ENCODE data around the gene PLCD3.

Gene PLCD3

DNA sequence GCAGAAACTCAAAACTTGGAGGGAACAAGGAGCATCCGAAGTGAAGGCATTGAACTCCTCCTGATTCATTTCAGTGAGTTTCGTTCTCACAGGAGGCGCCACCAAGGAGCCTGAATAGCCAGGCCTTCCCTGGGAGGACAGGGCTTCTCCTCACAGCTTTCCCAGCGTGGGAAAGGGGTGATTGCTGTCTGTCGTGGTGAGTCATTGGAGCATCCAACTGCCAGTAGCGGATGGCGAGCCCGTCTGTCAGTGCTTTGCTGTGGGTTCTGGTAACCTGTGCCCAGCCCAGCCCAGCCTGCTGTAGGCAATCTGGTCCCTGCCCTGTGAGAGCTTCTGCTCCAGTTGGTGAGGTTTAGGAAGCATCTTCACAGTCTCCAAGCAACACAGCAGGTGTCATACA lies 28.3 kb downstream of the PLCD3 start:
- Histone ChIP-seq H3K4me2 (ENCODE audit: low read depth, low read length, poor library complexity, severe bottlenecking) (no peak overlapping the region), H3K9me2 (replicated peaks; ENCODE audit: insufficient read depth, low read length) (no peaks in the 10 kb centered on the region), H3F3A (ENCODE audit: insufficient read depth) (no peaks in the 10 kb centered on the region), H3K27me3 (ENCODE audit: low read length) (no peaks in the 10 kb centered on the region), H3K27ac (ENCODE audit: low read depth, low read length) (no peak overlapping the region), H3K36me3 (ENCODE audit: low read length) (peaks cover 4% of the 10 kb centered on the region; the same call in 1 of the 2 replicates), H3K9me3 (ENCODE audit: insufficient read depth, low read length) (no peaks in the 10 kb centered on the region), H3K9ac (ENCODE audit: low read length) (no peak overlapping the region), H4K20me1 (ENCODE audit: low read depth, low read length) (no peaks in the 10 kb centered on the region), H3K4me3 (ENCODE audit: insufficient read depth, low read length, poor library complexity, severe bottlenecking) (no peak overlapping the region), H2AFZ (ENCODE audit: low read depth, low read length, severe bottlenecking) (no peak overlapping the region), H3K79me2 (ENCODE audit: insufficient read depth, low read length) (no peaks in the 10 kb centered on the region)
- TF ChIP-seq EZH2phosphoT487 (conservative IDR thresholded peaks at IDR 0.05; ENCODE audit: low read length) = no peak
- TF ChIP-seq, protein P1, sequence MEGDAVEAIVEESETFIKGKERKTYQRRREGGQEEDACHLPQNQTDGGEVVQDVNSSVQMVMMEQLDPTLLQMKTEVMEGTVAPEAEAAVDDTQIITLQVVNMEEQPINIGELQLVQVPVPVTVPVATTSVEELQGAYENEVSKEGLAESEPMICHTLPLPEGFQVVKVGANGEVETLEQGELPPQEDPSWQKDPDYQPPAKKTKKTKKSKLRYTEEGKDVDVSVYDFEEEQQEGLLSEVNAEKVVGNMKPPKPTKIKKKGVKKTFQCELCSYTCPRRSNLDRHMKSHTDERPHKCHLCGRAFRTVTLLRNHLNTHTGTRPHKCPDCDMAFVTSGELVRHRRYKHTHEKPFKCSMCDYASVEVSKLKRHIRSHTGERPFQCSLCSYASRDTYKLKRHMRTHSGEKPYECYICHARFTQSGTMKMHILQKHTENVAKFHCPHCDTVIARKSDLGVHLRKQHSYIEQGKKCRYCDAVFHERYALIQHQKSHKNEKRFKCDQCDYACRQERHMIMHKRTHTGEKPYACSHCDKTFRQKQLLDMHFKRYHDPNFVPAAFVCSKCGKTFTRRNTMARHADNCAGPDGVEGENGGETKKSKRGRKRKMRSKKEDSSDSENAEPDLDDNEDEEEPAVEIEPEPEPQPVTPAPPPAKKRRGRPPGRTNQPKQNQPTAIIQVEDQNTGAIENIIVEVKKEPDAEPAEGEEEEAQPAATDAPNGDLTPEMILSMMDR (IDR thresholded peaks at IDR 0.05; ENCODE audit: insufficient read depth, low read length, poor library complexity, severe bottlenecking) = no peak

DNA sequence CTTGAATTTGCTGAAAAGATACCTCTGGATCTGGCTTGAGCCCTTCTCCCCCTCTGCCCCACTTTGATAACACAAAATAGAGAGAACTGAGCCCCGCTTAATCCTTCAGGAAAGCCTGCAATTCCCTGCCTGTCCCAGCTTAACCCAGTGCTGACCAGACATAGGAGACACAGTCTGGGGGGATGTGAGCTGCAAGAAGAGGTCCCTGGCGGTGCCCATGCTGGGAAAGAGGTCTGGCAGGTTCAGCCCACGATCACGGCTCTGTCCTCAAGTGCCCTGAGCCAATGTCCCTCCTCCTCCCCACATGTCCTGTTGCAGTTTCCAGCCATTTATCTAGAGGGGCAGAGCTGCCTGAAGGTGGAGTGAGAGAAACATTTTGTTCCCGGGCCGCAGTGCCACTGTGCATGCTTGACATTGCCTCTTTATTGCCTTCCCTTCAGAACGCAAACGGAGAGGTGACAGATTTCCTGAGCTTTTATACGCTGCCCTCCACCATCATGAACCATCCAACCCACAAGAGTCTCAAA lies 29.0 kb downstream of the PLCD3 start:
- Histone ChIP-seq H3K36me3 (ENCODE audit: low read length) (peaks cover 4% of the 10 kb centered on the region; the same call in 1 of the 2 replicates), H3K9me3 (ENCODE audit: insufficient read depth, low read length) (no peaks in the 10 kb centered on the region), H3K79me2 (ENCODE audit: insufficient read depth, low read length) (no peaks in the 10 kb centered on the region), H3K4me3 (ENCODE audit: insufficient read depth, low read length, poor library complexity, severe bottlenecking) (no peak overlapping the region), H2AFZ (ENCODE audit: low read depth, low read length, severe bottlenecking) (no peak overlapping the region), H4K20me1 (ENCODE audit: low read depth, low read length) (no peaks in the 10 kb centered on the region), H3K27ac (ENCODE audit: low read depth, low read length) (no peak overlapping the region), H3K9ac (ENCODE audit: low read length) (no peak overlapping the region), H3F3A (ENCODE audit: insufficient read depth) (no peaks in the 10 kb centered on the region), H3K27me3 (ENCODE audit: low read length) (no peaks in the 10 kb centered on the region), H3K9me2 (replicated peaks; ENCODE audit: insufficient read depth, low read length) (no peaks in the 10 kb centered on the region), H3K4me2 (ENCODE audit: low read depth, low read length, poor library complexity, severe bottlenecking) (no peak overlapping the region)
- TF ChIP-seq EZH2phosphoT487 (conservative IDR thresholded peaks at IDR 0.05; ENCODE audit: low read length) = no peak
- TF ChIP-seq, protein P1 (IDR thresholded peaks at IDR 0.05; ENCODE audit: insufficient read depth, low read length, poor library complexity, severe bottlenecking) = no peak

DNA sequence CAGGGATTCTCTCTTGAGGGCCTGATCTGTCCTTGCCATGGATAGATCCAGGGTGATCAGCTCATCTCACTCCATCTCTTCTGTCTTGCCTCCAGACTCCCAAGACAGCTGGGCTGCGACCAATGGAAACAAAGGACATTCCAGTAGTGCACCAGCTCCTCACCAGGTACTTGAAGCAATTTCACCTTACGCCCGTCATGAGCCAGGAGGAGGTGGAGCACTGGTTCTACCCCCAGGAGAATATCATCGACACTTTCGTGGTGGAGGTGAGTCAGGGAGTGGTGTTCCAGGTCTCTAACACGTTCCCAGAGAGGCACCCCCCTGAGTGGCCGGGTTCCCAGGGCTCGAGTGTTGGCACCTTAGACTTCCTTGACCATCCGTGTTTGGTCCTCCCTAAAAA lies 29.5 kb downstream of the PLCD3 start:
- Histone ChIP-seq H3K27ac (ENCODE audit: low read depth, low read length) (no peak overlapping the region), H3K4me2 (ENCODE audit: low read depth, low read length, poor library complexity, severe bottlenecking) (no peak overlapping the region), H3K9ac (ENCODE audit: low read length) (no peak overlapping the region), H3K9me2 (replicated peaks; ENCODE audit: insufficient read depth, low read length) (no peaks in the 10 kb centered on the region), H3K79me2 (ENCODE audit: insufficient read depth, low read length) (no peaks in the 10 kb centered on the region), H3F3A (ENCODE audit: insufficient read depth) (no peaks in the 10 kb centered on the region), H3K9me3 (ENCODE audit: insufficient read depth, low read length) (no peaks in the 10 kb centered on the region), H2AFZ (ENCODE audit: low read depth, low read length, severe bottlenecking) (no peak overlapping the region), H3K36me3 (ENCODE audit: low read length) (peaks cover 4% of the 10 kb centered on the region; the same call in 1 of the 2 replicates), H3K4me3 (ENCODE audit: insufficient read depth, low read length, poor library complexity, severe bottlenecking) (no peak overlapping the region), H4K20me1 (ENCODE audit: low read depth, low read length) (no peaks in the 10 kb centered on the region), H3K27me3 (ENCODE audit: low read length) (no peaks in the 10 kb centered on the region)
- TF ChIP-seq, protein P1 (IDR thresholded peaks at IDR 0.05; ENCODE audit: insufficient read depth, low read length, poor library complexity, severe bottlenecking) = no peak
- no peak for TF ChIP-seq EZH2phosphoT487 (conservative IDR thresholded peaks at IDR 0.05; ENCODE audit: low read length)

Data from SU-DHL-6 (cell line).